GM13976 (cell line): ENCODE data around the gene FBXO42.

ENCODE experiments used
- DNase-seq: peaks from one replicate; pipeline ENCODE4 v3.0.0; 2012; ENCODE audit warnings: low spot score
- CTCF ChIP-seq: IDR thresholded peaks from 2 replicates; pipeline ENCODE4 v1.5.1; 2012; ENCODE audit warnings: borderline replicate concordance, mild to moderate bottlenecking; ENCODE audit not compliant: insufficient read depth; ENCODE audit errors: extremely low read depth, missing control alignments, control extremely low read depth
- in situ Hi-C: fragments of 300-500 bp; cut with MboI; formaldehyde crosslinking; loops from one replicate; pipeline ENCODE4 v1.12.0; 2022; ENCODE audit warnings: low sequenced_read_pairs, mixed read lengths, inconsistent platforms; ENCODE audit not compliant: unreplicated experiment

Gene FBXO42

GRCh38 chr1:16232316-16232710, 120.0 kb downstream of the FBXO42 start:
- in situ Hi-C loops, result no loop called here
- TF ChIP-seq CTCF, result no peak
- DNase-seq, result no peak

GRCh38 chr1:16231331-16232315, 120.7 kb downstream of the FBXO42 start:
- DNase-seq, result no peak
- in situ Hi-C loops, result no loop called here
- no peak for TF ChIP-seq CTCF

GRCh38 chr1:16230744-16231143, 121.5 kb downstream of the FBXO42 start:
- no peak for DNase-seq
- TF ChIP-seq CTCF, result no peak
- in situ Hi-C loops, result no loop called here

GRCh38 chr1:16229976-16230740, 122.1 kb downstream of the FBXO42 start:
- no peak for TF ChIP-seq CTCF
- in situ Hi-C loops, result no loop called here
- no peak for DNase-seq

- in situ Hi-C loops, result no loop called here
- no peak for TF ChIP-seq CTCF
- DNase-seq, result no peak
Observed at GRCh38 chr1:16226490-16227179, 125.6 kb downstream of the FBXO42 start.

- no peak for DNase-seq
- TF ChIP-seq CTCF, result no peak
- in situ Hi-C loops, result no loop called here
Observed at GRCh38 chr1:16226129-16226489, 126.2 kb downstream of the FBXO42 start.
